DOHH2 (cell line): ENCODE results near the gene ADPRS.

Experiments
- H3F3A ChIP-seq: fragments of 200-600 bp; sonication (generic), shearing (Covaris generic); 2 replicates; pipeline ENCODE4 v1.6.0; 2016; ENCODE audit warnings: antibody characterized with exemption, mild to moderate bottlenecking; ENCODE audit not compliant: control insufficient read depth, insufficient read depth
- H3K27ac ChIP-seq: fragments of 200-600 bp; sonication (generic); 2 replicates; pipeline ENCODE4 v1.5.1; 2014; ENCODE audit warnings: low read depth, mild to moderate bottlenecking, low read length, moderate library complexity
- H3K27me3 ChIP-seq: fragments of 200-600 bp; sonication (generic); 2 replicates; pipeline ENCODE4 v1.6.1; 2014; ENCODE audit warnings: mild to moderate bottlenecking, low read length, mixed read lengths; ENCODE audit not compliant: control insufficient read depth
- H3K36me3 ChIP-seq: fragments of 200-600 bp; sonication (generic); 2 replicates; pipeline ENCODE4 v1.6.1; 2014; ENCODE audit warnings: mild to moderate bottlenecking, low read length, moderate library complexity, mixed read lengths; ENCODE audit not compliant: control insufficient read depth
- H3K4me1 ChIP-seq: fragments of 200-600 bp; sonication (generic); 2 replicates; pipeline ENCODE4 v1.6.1; 2014; ENCODE audit warnings: mild to moderate bottlenecking, low read length, mixed read lengths; ENCODE audit not compliant: control insufficient read depth
- H3K4me2 ChIP-seq: fragments of 200-600 bp; sonication (generic); 2 replicates; pipeline ENCODE4 v1.6.0; 2014; ENCODE audit warnings: mild to moderate bottlenecking, low read length, moderate library complexity
- H3K4me3 ChIP-seq: fragments of 200-600 bp; sonication (generic); 2 replicates; pipeline ENCODE4 v1.5.1; 2014; ENCODE audit warnings: mild to moderate bottlenecking, low read length, mixed read lengths
- H3K79me2 ChIP-seq: fragments of 200-600 bp; sonication (generic); 2 replicates; pipeline ENCODE4 v1.6.1; 2014; ENCODE audit warnings: mild to moderate bottlenecking, low read length, mixed read lengths; ENCODE audit not compliant: control insufficient read depth
- H3K9me2 ChIP-seq: fragments of 200-600 bp; sonication (generic); replicated peaks from 2 replicates; pipeline ENCODE4 v1.6.1; 2014; ENCODE audit warnings: mild to moderate bottlenecking, low read length, mixed read lengths; ENCODE audit not compliant: control insufficient read depth
- H3K9me3 ChIP-seq: fragments of 200-600 bp; sonication (generic); 2 replicates; pipeline ENCODE4 v1.6.1; 2014; ENCODE audit warnings: antibody characterized with exemption, low read length, mixed read lengths; ENCODE audit not compliant: control insufficient read depth, insufficient read depth
- H4K20me1 ChIP-seq: fragments of 200-600 bp; sonication (generic); 2 replicates; pipeline ENCODE4 v1.6.0; 2014; ENCODE audit warnings: low read depth, mild to moderate bottlenecking, antibody characterized with exemption, low read length, moderate library complexity; ENCODE audit not compliant: control insufficient read depth, insufficient read depth
- CTCF ChIP-seq: fragments of 200-600 bp; sonication (generic); IDR thresholded peaks from one replicate; pipeline ENCODE4 v1.5.1; 2014; ENCODE audit warnings: antibody characterized with exemption, mild to moderate bottlenecking, low read depth, low read length; ENCODE audit not compliant: poor library complexity, severe bottlenecking
- EZH2phosphoT487 ChIP-seq: fragments of 200-600 bp; sonication (generic); IDR thresholded peaks from 2 replicates; pipeline ENCODE4 v1.6.1; 2017; ENCODE audit warnings: borderline replicate concordance, mild to moderate bottlenecking, antibody characterized with exemption, low read length, moderate library complexity, mixed read lengths

The ADPRS gene

GRCh38 chr1:36122062-36123030 lies 33.7 kb downstream of the ADPRS start:
- Histone ChIP-seq H3K27ac (no peak overlapping the region), H3K9me2 (no peaks in the 10 kb centered on the region), H4K20me1 (no peaks in the 10 kb centered on the region), H3K4me1 (peaks cover 15% of the 10 kb centered on the region), H3K27me3 (peaks cover 32% of the 10 kb centered on the region), H3K4me2 (peak overlapping the region; percentile 57), H3K4me3 (peak overlapping the region; percentile 34), H3K9me3 (no peaks in the 10 kb centered on the region), H3K36me3 (no peaks in the 10 kb centered on the region), H3F3A (no peaks in the 10 kb centered on the region), H3K79me2 (no peaks in the 10 kb centered on the region)
- no peak for TF ChIP-seq EZH2phosphoT487
- no peak for TF ChIP-seq CTCF

GRCh38 chr1:36123356-36123755 lies 34.7 kb downstream of the ADPRS start:
- peaks cover 32% of the 10 kb centered on the region for H3K27me3 ChIP-seq
- no peaks in the 10 kb centered on the region for H3K9me3 ChIP-seq
- no peaks in the 10 kb centered on the region for H3K36me3 ChIP-seq
- TF ChIP-seq EZH2phosphoT487 (no peak), CTCF (no peak)
- no peaks in the 10 kb centered on the region for H3F3A ChIP-seq
- peak overlapping the region; percentile 34 for H3K4me3 ChIP-seq
- no peaks in the 10 kb centered on the region for H3K9me2 ChIP-seq
- H4K20me1 ChIP-seq = no peaks in the 10 kb centered on the region
- H3K27ac ChIP-seq = no peak overlapping the region
- peaks cover 15% of the 10 kb centered on the region for H3K4me1 ChIP-seq
- no peaks in the 10 kb centered on the region for H3K79me2 ChIP-seq
- H3K4me2 ChIP-seq = peak overlapping the region; percentile 57

GRCh38 chr1:36124404-36125128 lies 35.9 kb downstream of the ADPRS start:
- Histone ChIP-seq H3K36me3 (no peaks in the 10 kb centered on the region), H3K27me3 (peaks cover 32% of the 10 kb centered on the region), H3K27ac (no peak overlapping the region), H4K20me1 (no peaks in the 10 kb centered on the region), H3K4me2 (no peak overlapping the region), H3K4me3 (no peak overlapping the region), H3F3A (no peaks in the 10 kb centered on the region), H3K9me2 (no peaks in the 10 kb centered on the region), H3K4me1 (peaks cover 15% of the 10 kb centered on the region), H3K79me2 (no peaks in the 10 kb centered on the region), H3K9me3 (no peaks in the 10 kb centered on the region)
- TF ChIP-seq EZH2phosphoT487 (no peak), CTCF (no peak)
